Gastroesophageal sphincter (tissue), 4 donors: ENCODE results near the gene PEMT. TPM values are rescaled to one million over a fixed set of nuclear protein-coding genes. Genes with fewer than 3 reads are reported as not detected.

Experiments
- ATAC-seq: fragments of 150-250 bp; one replicate; pipeline ENCODE4 v1.9.1; 2016; ENCODE audit warnings: mild to moderate bottlenecking, moderate library complexity
- H3K27ac ChIP-seq, 4 donors: fragments of 200-600 bp; sonication (generic) in 3 of 4; 1 replicate in 3 of 4; 2 replicates in 1 of 4; pipeline ENCODE4 v1.5.1; 2016 to 2019
- H3K27me3 ChIP-seq: fragments of 200-600 bp; sonication (generic); one replicate; pipeline ENCODE4 v1.5.1; 2019
- H3K36me3 ChIP-seq, 2 donors: fragments of 200-600 bp; sonication (generic); one replicate each; pipeline ENCODE4 v1.5.1; 2019; ENCODE audit warnings: control low read depth in 1 of 2
- H3K4me1 ChIP-seq, 3 donors: fragments of 200-600 bp; sonication (generic); 1 replicate in 2 of 3; 2 replicates in 1 of 3; pipeline ENCODE4 v1.5.1; 2016 to 2019; ENCODE audit warnings: control low read depth in 2 of 3
- H3K4me3 ChIP-seq, 2 donors: fragments of 200-600 bp; sonication (generic); one replicate each; pipeline ENCODE4 v1.5.1; 2019; ENCODE audit warnings: mild to moderate bottlenecking in 1 of 2, moderate library complexity in 1 of 2
- H3K9me3 ChIP-seq, 3 donors: fragments of 200-600 bp; sonication (generic); one replicate each; pipeline ENCODE4 v1.5.1; 2017 to 2019; ENCODE audit warnings: control low read depth in 2 of 3
- EP300 ChIP-seq: sonication (generic); formaldehyde crosslinking; IDR thresholded peaks from one replicate; pipeline ENCODE4 v1.6.1; 2017; ENCODE audit warnings: antibody characterized with exemption, mild to moderate bottlenecking
- POLR2A ChIP-seq, 2 donors: fragments of 450-650 bp; IDR thresholded peaks; one replicate each; pipeline ENCODE4 v1.6.1; 2017; ENCODE audit warnings: antibody characterized with exemption in 2 of 2, mild to moderate bottlenecking in 2 of 2, moderate library complexity in 1 of 2
- POLR2AphosphoS5 ChIP-seq: sonication (generic); formaldehyde crosslinking; IDR thresholded peaks from one replicate; pipeline ENCODE4 v1.6.1; 2017; ENCODE audit warnings: antibody characterized with exemption
- WGBS, 2 donors: methylation state at CpG; one replicate each; pipeline ENCODE4 v1.1.5; 2018; ENCODE audit warnings: low coverage in 1 of 2; 5-methylcytosine and 5-hydroxymethylcytosine counted together
- total RNA-seq, 4 donors: library from RNA; depleted of rRNA; stranded (reverse); fragments of >200 nt; gene quantifications; one replicate each; pipeline ENCODE4 v1.1.0, GENCODE V29; 2016
- TF ChIP-seq, protein P1 (sequence below), 4 experiments: fragments of 200-600 bp in 2 of 4; fragments of 450-650 bp in 2 of 4; sonication (generic) in 1 of 4; IDR thresholded peaks; one replicate each; pipeline ENCODE4 v1.5.1; 2017 to 2019; ENCODE audit warnings: antibody characterized with exemption in 4 of 4, mild to moderate bottlenecking in 2 of 4, moderate library complexity in 2 of 4

Gene PEMT
- total RNA-seq, 4 donors from 2014 or later, result 8.6 to 20.7 (median 17.5) TPM

DNA sequence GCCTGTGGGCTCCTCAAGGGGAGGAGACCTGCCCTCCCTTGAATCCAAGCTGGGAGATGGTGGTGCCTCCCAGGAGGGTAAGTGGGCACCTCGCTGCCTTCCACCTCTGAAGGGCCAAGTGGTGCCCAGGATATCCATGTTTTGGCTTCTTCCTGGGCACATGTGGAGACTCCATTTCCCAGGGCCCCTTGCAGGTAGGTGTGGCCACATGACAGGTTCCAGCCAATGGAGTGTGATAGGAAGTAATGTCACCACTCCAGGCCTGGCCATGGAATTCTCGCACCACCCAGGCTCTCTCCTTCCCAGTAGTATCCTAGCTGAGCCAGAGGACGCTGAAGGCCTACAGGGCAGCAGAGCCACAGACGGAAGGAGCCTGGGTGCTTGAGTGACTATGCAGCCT is 17.6 kb upstream of the PEMT start:
- WGBS, 2 donors, result no CpG with 5 or more reads among the region's 4 CpGs
- no peaks in the 10 kb centered on the region for H3K9me3 ChIP-seq
- TF ChIP-seq POLR2AphosphoS5, result no peak
- TF ChIP-seq, protein P1, sequence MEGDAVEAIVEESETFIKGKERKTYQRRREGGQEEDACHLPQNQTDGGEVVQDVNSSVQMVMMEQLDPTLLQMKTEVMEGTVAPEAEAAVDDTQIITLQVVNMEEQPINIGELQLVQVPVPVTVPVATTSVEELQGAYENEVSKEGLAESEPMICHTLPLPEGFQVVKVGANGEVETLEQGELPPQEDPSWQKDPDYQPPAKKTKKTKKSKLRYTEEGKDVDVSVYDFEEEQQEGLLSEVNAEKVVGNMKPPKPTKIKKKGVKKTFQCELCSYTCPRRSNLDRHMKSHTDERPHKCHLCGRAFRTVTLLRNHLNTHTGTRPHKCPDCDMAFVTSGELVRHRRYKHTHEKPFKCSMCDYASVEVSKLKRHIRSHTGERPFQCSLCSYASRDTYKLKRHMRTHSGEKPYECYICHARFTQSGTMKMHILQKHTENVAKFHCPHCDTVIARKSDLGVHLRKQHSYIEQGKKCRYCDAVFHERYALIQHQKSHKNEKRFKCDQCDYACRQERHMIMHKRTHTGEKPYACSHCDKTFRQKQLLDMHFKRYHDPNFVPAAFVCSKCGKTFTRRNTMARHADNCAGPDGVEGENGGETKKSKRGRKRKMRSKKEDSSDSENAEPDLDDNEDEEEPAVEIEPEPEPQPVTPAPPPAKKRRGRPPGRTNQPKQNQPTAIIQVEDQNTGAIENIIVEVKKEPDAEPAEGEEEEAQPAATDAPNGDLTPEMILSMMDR (IDR thresholded peaks at IDR 0.05), result no peak
- no peak for TF ChIP-seq EP300
- no peak overlapping the region for H3K27ac ChIP-seq
- no peaks in the 10 kb centered on the region for H3K27me3 ChIP-seq
- H3K4me1 ChIP-seq, result no peaks in the 10 kb centered on the region
- H3K4me3 ChIP-seq, result no peak overlapping the region
- H3K36me3 ChIP-seq, result no peaks in the 10 kb centered on the region
- no peak for ATAC-seq

DNA sequence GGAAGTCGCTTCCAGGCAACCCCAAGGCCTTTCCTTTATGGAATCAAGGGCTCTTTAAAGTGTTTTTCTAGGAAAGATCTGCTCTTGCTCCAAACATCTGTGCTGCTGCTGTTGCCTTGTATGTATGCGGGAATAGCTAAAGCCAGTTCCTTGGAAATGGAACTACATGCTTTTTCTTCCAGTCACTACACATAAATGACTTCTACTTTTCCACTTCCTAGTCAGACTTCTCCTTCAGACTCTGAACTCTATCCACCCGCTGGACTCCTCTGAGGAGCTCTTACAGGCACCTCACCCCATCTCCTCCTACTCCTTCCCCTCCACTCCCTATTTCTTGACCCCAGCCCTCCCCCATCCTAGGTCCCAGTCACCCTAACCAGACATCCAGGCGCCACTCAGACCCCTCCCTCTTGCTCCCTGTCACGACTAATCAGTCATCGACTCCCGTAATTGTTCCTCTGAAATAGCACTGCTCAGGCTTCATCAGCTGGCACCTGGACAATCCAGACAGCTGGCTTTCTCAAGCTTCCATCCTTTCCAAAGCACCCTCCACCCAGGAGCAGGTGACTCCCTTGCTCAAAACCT is 15.0 kb upstream of the PEMT start:
- Histone ChIP-seq H3K27ac (no peak overlapping the region), H3K9me3 (no peaks in the 10 kb centered on the region), H3K27me3 (no peaks in the 10 kb centered on the region), H3K4me1 (no peaks in the 10 kb centered on the region), H3K36me3 (no peaks in the 10 kb centered on the region), H3K4me3 (no peak overlapping the region)
- TF ChIP-seq POLR2A (IDR thresholded peaks at IDR 0.05), result no peak
- no peak for TF ChIP-seq EP300
- TF ChIP-seq, protein P1 (IDR thresholded peaks at IDR 0.05), result no peak
- TF ChIP-seq POLR2AphosphoS5, result no peak
- 30 to 58% methylated on average over 7 of the region's 7 CpGs for WGBS, 2 donors
- ATAC-seq, result no peak

DNA sequence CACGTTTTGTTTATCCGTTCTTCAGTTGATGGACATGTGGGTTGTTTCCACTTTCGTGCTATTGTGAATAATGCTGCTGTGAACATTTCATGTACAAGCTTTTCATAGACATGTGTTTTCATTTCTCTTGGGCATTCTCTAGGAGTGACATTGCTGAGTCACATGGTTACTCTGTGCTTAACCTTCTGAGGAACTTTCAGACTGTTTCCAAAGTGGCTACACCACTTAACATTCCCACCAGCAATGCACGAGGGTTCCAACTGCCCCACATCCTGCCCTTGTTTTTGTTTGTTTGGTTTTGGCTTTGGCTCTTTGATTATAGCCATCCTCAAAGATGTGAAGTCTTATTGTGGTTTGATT is 14.2 kb upstream of the PEMT start:
- WGBS, 2 donors, result 51 to 58% methylated on average over 4 of the region's 4 CpGs
- ATAC-seq, result no peak
- TF ChIP-seq POLR2A (IDR thresholded peaks at IDR 0.05) (no peak), EP300 (no peak), POLR2AphosphoS5 (no peak)
- TF ChIP-seq, protein P1 (IDR thresholded peaks at IDR 0.05), result no peak
- no peak overlapping the region for H3K4me3 ChIP-seq
- H3K27ac ChIP-seq, result no peak overlapping the region
- H3K27me3 ChIP-seq, result no peaks in the 10 kb centered on the region
- H3K9me3 ChIP-seq, result no peaks in the 10 kb centered on the region
- no peaks in the 10 kb centered on the region for H3K36me3 ChIP-seq
- no peaks in the 10 kb centered on the region for H3K4me1 ChIP-seq

DNA sequence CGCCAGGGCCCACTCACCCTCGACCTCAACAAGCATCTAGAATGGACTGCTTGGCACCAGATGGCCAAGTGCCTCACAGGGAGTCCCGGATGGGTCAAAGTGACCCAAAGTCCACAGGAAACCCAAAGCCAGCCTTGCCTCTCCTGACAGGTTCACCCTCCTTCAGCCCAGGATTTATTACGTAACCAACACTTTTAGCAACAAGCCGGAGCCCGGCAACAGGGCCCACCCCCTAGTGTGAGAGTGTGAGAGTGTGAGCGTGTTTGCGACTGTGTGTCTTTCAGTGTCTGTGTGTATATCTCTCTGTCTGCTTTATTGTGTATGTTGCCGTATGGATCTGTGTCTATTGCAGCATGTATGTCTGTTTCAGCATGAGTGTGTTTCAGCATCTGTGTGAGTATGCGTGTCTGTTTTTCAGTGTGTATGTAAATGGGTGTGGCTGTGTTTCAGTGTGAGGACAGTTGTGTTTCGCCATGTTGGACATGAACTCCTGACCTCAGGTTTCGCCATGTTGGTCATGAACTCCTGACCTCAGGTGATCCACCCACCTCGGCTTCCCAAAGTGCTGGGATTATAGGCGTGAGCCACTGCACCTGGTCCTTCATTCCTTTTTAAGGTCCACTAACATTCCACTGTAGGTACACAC is 13.7 kb upstream of the PEMT start:
- no peak overlapping the region for H3K27ac ChIP-seq
- no peak overlapping the region for H3K4me3 ChIP-seq
- H3K36me3 ChIP-seq, result no peaks in the 10 kb centered on the region
- no peaks in the 10 kb centered on the region for H3K9me3 ChIP-seq
- WGBS, 2 donors, result 75 to 82% methylated on average over 8 to 9 of the region's 14 CpGs
- no peaks in the 10 kb centered on the region for H3K4me1 ChIP-seq
- no peaks in the 10 kb centered on the region for H3K27me3 ChIP-seq
- ATAC-seq, result no peak
- TF ChIP-seq POLR2AphosphoS5 (no peak), EP300 (no peak), POLR2A (IDR thresholded peaks at IDR 0.05) (no peak)
- TF ChIP-seq, protein P1 (IDR thresholded peaks at IDR 0.05), result no peak

DNA sequence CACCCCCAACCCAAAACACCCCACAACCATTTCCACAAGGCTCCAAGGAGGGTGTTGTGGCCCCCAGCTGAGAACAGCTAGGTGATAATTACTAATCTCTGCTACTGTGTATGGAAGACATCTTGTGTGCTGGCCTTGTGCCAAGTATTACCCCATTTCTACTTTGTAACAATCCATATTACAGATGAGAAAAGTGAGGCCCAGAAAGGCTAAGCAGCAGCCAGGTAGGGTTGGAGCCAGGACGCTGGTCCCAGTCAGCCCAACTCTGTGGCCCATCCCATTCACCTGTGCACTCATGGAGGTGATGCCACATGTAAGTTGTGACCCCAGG is 12.4 kb upstream of the PEMT start:
- Histone ChIP-seq H3K27me3 (no peaks in the 10 kb centered on the region), H3K27ac (no peak overlapping the region), H3K36me3 (no peaks in the 10 kb centered on the region), H3K4me1 (no peaks in the 10 kb centered on the region), H3K4me3 (no peak overlapping the region), H3K9me3 (no peaks in the 10 kb centered on the region)
- TF ChIP-seq, protein P1 (IDR thresholded peaks at IDR 0.05), result no peak
- TF ChIP-seq POLR2A (IDR thresholded peaks at IDR 0.05), result no peak
- TF ChIP-seq EP300, result no peak
- TF ChIP-seq POLR2AphosphoS5, result no peak
- WGBS, 2 donors, result 100% methylated on average over 1 of the region's 1 CpG; no CpG with 5 or more reads in 1 of the 2 donors
- ATAC-seq, result no peak
